MV-4-11 (cell line): ENCODE results near the gene ZG16B.
A peak's percentile ranks its signal among the peaks of the same experiment; 100 is the strongest.

Experiments
- DNase-seq: peaks from one replicate; lab custom pipeline; 2025; lab: John Stamatoyannopoulos, UW

The ZG16B gene

DNA sequence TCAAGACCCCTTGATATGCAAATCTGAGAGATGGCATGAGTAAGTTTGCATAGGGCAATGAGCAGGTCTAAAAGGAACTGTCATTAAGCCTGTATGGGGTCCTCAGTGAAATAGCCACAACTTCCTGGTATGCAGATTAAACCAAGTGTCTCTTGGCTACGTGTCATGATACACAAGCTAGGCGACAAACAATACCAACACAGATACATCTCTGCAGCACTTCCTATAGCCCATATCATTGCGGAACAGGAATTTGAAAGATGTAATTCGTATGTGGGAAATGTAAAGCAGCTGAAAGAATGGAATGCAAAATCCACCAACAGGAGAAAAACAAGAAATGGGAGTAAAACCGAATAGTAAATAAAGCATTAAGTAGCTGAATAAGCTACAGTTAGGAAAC is 15.0 kb downstream of the ZG16B start:
- peak; percentile 29 for DNase-seq

DNA sequence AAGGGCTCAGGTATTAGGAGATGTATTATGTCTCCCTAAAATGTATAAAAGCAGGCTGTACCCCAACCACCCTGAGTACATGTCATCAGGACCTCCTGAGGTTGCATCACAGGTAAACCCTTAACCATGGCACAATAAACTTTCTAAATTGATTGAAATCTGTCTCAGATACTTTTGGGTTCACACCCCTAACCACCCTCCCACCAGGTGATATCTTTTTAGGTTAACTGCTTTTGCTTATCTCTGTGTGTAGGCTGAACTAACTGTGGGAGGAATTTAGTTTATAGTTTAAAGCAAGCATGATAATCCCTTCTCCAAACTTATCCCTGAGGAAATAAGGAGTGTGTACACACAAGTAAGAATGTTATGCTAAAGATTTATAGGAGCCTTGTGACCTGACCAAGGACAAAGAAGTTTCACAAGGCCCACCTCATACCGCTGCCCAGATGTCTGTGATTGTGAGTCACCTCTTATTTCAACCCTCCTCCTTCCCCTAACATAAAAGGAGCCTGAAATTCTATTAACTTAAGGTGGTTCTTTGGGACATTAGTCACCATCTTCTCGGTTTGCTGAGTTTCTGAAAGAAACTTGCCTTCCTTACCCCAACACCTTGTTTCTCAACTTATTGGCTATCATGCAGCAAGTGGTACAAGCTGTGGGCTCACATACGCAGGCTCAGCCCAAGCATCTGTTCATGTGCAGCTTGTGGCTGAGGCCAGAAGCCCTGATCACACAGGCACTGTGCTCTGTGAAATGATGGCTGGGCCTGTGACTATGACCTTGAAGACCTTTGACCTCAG is 16.6 kb downstream of the ZG16B start:
- no peak for DNase-seq

DNA sequence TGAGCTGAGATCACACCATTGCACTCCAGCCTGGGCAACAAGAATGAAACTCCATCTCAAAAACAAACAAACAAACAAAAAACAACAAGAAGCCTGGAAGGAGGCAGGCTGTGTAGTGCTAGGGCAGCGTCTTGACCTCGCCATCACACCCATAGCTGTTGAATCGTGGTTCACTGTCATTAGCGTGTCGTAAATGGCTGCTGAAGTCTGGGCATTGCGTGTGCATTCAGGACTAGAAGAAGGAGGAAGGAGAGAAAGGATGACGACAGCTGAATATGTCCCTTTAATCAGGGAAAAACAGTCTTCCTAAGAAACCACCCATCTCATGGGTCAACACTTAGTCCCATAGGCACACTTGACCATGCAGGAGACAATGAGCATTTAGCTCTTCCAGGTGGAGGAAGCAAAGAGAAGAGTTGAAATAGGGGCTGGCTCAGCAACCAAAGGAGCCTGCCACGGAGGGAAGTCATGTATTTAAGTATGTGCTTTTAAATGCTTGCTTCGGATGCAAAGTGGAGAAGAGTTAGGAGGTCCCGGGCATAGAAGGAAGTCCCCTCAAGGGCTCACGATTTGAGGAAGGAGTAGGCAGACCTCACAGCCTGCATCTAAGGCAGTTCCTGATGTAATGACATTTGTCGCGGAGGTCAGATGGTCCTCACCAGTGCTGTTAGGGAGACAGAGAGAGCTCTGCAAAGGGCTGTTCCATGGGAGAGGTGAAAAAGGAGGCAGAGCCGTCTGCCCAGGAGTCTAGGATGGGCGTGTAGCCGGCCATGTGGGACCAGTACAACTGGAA is 19.0 kb downstream of the ZG16B start:
- DNase-seq, result no peak

DNA sequence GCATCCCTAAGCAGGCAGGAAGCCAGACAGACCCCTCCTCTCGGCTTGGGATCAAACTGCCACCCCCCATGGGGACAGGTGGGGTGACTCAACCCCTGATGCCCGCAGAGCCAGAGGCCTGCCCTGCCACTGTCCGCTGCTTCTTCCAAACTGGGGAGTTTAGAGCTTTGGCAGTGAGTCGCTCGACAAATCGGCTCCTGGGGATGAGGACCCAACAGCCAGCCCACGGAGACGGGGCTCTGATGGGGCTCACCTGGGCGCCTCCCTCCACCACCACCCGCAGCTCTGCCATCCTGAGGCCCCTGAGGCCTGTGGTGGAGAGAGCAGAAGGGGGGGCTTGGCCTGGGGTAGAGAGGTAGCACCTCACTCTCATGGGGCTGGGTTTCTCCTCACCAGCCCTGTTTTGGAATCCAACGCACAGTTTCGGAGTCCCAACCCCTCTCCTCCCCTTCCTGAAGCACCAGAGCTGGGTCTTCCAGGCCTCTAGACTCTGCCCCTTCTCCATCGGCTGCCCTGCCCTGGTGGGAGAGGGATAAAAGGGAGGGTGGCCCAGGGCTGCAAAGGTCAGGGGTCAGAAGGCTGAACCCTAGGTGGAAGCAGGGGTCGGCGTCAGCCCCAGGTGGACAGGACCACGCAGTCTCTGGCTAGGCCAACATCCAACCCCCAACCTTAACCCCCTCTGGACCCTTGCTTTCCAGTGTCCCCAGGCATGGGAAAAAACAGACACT is 22.1 kb downstream of the ZG16B start:
- no peak for DNase-seq

DNA sequence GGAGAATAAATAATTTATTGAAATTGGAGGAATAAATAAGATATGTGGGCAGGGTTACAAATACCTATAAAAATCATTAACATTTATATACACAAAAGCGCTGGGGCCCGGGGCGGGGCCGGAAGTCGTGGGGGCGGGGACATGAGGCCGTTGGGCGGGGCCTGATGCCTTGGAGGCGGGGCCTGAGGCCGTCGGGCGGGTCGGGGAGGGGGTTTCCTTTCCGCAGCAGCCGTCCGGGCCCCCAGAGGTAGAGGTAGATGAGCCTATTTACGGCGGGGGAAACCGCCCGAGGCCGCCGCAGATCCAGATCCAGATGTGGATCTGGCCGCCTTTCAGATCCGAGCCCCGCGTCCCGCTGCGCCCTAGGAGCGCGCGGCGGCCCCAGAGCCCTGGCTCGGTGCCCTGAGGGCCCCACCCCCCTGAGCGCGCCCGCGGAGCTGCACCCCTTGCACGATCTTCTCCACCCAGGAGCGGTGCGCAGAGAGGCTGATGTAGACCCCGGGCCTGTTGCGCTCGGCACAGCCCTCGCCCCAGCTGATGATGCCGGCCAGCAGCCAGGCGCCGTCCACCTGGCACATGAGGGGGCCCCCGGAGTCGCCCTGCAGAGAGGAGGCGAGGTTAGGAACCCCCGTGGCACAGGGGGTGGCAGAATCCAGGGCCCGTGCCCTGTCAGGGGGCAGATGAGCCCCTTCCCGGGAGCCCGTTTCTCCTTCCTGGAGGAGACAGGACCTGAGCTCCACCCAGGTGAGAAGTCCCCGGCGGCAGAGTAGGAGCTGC is 22.8 kb downstream of the ZG16B start:
- DNase-seq, result no peak

DNA sequence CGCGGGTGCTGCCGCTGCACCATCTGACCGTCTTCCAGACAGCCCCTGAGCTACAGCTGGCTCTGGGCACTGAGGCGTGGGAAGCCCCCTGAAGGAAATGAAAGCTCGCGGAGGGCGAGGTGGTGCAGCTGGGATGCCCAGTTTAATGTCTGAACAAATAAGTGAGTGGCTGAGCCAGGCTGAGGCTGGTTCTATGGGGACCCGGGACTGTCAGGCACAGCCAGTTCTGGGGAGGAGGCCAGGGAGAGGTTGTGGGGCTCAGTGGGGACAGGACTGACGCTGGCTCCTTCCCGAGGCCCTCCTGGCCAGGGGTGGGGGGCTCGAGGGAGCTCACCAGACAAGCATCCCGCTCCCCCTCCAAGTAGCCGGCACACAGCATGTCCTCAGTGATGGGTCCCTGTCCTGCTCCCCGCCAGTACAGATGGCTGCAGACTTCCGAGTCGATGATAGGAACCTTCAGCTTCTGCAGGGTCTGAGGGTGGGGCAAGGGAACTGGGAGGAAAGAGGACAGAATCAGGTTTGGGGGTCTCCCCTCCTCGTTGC is 23.5 kb downstream of the ZG16B start:
- DNase-seq, result no peak

DNA sequence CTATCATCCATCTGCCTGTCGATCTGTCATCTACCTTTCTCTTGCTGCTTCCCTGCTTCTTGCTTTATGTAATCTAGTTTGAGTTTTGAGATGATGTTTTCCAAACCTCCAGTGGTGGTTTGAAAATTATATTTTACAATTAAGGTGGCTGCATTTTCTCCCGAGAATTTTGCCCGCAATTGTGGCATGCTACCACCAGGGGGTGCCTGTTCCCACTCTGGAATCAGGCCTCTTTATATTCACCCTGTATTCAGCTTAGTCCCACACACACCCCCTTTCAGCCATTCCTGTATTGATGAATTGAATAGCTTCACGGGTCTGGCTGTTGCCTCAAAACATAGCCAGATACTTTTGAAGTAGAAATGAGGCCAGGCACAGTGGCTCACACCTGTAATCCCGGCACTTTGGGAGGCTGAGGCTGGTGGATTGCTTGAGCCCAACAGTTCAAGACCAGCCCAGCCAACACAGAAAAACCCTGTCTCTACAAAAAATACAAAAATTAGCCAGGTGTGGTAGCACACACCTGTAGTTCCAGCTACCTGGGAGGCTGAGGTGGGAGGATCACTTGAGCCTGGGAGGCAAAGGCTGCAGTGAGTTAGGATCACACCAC is 24.7 kb downstream of the ZG16B start:
- DNase-seq, result no peak

DNA sequence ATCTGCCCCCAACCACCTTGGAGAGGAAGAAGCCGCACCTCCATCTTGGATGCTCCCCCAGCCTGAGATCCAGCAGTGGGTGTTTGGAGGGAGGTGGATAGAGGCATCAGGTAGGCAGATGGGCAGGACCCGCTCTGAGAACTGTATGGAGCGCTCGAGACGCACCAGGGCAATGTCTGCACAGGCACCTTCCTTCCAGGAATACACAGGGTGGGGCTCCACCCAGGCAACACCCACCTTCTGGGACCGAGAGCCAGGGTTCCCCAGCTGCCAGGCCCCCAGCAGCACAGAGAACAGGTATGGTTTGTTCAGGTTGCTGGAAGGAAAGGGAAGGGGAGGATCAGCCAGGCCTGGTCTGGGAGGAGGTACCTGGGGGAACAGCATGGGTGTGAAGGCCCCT is 25.4 kb downstream of the ZG16B start:
- DNase-seq, result no peak

DNA sequence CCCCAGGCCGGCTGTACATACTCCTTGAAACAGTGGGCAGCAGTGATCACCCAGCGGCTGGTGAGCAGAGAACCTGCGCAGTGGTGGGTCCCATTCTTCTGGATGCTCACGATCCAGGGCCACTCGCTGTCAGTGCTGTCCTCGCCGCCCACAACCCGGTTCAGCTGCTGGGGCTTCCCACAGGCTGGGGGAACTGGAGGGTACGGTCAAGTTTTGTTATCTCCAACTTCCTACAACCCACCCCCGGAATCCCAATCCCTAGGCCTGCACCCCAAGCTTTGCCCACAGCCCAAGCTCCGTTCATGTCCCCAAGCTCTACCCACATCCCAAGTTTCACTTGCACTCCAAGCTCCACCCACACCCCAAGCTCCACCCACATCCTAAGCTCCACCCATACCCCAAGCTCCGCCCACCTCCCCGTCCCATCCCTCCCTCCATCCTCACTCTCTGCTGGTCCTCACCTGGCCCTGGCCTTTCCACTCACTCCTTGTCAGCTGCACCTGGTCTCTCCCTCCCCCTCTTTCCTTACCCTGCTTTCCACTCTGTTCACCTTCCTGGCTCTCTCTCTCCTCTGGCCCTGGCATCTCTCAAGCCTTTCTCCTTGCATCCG is 26.1 kb downstream of the ZG16B start:
- DNase-seq, result no peak

DNA sequence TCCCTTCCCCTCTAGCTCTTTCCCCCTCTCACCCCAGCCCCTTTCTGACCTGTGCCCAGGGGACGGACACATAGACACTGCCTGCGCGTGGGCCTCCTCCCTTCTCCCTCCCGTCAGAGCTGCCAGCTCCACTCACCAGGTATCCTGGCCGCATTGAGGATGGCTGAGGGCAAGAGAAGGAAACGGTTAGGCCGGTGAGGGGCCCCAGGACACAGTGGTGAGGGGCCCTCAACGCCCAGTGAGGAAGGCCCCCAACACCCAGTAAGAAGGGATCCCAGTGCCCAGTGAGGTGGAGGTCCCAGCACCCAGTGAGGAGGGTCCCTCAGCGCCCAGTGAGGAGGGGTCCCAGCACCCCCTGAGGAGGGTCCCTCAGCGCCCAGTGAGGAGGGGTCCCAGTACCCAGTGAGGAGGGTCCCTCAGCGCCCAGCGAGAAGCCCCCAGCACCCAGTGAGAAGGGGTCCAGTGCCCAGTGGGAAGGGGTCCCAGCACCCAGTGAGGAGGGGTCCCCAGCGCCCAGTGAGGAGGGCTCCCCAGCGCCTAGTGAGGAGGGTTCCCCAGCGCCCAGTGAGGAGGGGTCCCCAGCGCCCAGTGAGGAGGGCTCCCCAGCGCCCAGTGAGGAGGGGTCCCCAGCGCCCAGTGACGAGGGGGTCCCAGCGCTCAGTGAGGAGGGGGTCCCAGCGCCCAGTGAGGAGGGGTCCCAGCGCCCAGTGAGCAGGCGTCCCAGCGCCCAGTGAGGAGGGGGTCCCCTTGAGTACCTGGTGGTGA is 26.8 kb downstream of the ZG16B start:
- DNase-seq, result no peak

DNA sequence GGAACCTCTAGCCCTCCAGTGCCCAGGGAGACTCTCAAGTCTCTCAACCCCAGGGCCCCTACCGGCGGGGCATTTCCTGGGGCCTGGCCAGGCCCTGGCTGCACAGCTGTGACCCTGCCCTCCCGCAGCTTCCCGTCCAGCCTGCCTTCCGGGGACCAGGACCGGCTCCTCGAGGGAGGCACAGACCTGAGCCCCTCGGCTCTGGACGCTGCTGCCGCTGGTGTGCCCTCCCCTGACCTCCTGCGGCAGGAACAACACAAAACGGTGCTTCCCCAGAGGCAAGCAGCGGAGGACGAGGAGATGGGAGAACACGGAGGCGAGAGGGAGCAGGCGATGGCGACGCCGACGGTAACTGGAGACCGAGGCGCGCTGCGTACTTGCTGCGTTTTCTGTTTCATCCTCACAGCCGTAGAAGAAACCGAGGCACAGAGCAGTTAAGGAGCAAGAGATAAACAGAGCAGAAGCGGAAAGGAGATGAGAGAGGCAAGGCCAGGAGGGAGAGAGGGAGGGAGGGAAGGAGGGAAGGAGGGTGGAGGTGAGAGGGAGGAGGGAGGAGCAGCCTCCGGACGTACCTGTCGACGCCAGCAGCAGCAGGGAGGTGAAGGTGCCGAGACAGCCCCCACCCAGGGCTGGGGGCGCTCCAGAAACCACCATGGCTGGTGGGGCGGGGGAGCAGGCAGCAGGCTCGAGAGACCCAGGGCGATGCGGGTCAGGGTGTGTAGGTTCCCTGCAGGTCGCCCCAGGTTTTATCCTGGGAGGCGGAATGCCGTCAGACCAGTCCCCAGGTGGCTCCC is 27.5 kb downstream of the ZG16B start, which contains the start of gene PRSS22:
Gene PRSS22, minus strand, starts transcription at position 720 of the 794 bp plus-strand sequence. Its CDS starts 66 bp downstream, at position 654.
- DNase-seq, result no peak

DNA sequence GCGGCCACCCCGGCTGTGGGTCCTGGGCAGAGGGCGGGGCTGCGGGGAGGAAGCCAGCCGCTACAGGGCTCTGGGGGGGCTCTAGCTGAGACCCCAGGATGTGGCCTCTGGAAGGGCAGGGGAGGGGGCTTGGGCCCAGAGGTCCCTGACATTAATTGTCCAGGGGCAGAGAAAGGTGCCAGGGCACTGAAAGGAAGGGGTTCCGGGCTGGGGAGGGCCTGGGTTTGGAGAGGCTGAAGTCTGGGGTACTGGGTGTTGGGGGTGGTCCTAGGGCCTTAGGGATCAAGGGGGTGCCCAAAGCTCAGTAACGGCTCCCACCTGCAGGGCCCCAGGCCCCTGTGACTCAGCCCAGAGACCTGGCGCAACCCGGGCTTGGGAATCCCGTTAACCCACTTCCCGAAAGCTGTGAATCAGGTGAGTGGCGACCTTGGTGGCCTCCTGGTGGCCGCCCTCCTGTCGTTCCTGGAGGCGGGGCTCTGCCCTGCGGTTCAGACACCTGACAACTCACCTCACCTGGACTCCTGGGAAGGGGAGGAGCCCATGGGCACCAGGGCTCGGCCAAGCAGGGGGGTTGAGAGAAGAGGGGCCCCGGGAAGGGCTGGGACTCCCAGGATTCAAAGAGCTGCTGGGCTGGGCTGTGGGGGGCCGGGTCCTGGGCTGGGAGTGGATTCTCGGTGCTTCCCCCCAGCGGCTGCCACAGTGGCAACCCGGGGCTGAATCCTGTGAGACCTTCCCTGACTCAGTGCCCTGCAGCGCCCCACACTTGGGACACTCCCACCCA is 28.3 kb downstream of the ZG16B start:
- DNase-seq, result no peak

DNA sequence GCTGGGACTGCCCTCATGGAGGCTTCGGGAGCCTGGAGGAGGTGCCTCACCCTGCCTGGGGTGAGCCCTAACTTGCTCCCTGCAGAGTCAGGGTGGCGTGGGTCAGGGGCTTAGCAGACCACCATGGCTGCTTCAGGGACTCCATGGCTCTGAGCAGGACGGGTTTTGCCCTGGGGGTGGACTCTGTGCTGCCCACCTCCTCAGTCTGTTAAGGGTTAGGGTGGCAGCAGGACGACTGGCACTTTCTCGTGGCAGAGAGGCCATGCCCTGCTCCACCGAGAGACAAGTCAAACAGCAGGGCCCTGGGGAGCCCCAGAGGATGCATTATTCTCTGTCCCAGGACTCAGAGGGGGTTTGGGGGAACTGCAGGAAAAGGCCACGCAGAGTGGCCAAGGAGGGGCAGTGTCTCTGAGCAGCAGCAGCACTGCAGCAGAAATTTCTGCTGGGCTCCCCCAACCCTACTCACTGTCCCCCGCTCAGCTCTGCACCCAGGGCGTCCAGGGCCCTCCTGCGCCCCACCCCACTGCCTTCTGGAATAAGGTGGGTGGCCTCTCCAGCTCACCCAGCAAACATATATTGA is 29.7 kb downstream of the ZG16B start:
- no peak for DNase-seq

DNA sequence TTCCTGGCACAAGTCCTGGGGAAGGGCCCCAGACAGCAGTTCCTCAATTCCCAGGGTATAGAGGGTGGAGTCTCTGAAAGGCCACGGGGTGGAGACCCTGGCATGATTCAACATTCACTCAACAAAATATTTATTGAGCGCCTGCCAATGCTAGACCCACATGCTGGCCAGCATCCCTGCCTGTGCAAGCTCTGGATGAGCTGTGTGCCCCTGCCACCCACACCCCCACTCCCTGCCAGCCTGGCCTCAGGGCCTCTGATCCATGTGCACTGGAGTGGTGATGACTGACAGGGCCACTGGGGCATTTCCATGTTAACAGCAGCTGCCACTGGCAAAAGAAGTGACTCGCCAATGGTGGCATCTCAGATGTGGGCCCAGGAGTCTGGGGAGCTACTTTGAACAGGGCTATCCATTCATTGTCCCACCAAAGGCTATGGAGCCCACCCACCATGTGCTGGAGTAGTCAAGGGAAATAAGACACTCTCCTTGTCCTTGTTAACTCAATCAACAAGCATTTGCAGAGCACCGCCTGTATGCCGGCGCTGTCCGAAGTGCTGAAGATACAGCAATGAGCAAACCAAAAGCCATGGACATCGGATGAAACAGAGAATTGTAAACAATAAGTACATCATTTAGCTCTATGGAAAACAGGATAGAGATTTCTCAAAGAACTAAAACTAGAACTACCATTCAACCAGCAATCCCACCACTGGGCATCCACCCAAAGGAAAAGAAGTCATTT is 30.9 kb downstream of the ZG16B start:
- DNase-seq, result no peak

DNA sequence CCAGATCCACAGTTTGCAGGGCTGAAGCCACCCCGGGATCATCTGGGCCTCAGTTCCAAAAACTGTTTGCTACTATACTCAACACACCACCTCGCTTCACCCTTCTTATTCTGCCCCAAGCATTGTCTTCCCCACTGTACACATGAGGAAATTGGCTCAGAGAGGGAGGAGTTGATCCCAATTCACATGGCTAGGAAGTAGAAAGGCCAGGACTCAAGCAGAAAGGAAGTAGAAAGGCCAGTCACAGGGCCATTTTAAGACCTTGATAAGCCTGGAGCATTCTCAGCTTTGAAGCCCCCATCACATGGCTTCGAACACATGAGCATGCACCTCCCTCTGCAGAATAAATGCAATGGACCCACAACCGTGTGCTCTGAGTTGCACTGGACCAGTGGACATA is 35.5 kb downstream of the ZG16B start:
- no peak for DNase-seq

DNA sequence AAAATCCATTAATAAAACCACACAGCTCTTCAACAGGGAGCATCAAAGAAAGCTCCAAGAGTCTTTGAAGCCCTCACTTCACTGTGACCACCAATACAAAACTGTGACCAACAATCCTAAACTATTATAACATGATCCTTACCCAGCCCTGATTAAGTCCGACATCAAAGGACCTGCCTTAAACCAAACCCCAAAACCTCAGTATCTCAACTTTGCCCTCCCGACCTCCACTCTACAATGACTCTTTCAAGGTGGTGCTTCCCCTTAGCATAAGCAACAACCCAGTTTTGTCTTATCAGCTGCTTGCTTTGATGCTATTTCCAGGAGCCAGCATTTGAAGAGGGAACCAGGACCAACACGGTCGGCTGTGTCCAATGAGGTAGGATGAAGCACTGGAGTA is 36.3 kb downstream of the ZG16B start:
- no peak for DNase-seq

DNA sequence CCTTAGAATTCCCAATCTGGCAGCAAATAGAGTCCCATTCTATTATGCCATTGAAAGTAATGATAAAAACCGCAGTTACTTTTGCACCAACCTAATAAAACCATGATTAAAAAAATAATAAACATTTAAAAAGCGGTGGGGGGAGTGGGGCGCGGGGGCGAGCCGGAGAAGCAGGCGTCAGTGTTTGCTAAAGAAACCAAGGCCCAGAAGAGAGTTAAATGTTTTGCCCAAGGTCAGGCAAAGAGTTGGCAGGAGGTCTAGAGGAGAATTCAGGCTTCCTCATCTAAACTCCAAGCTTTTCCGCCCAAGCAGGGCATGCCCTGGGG is 37.5 kb downstream of the ZG16B start:
- DNase-seq, result no peak
